ENCODE results near the gene NAT9.

- TF ChIP-seq EZH2 (IDR thresholded peaks at IDR 0.05; ENCODE audit: low read length, missing control alignments) = no peak
- TF ChIP-seq CTCF (conservative IDR thresholded peaks at IDR 0.05 in 1 of 2, IDR thresholded peaks at IDR 0.05 in 1 of 2; ENCODE audit: low read depth in 1 of 2, low read length in 2 of 2) = no peak
Measured at GRCh38 chr17:74810699-74811485, 34.7 kb upstream of the NAT9 start.
